Uterus (tissue), 4 donors: ENCODE results near the gene GLP2R. TPM values are rescaled to one million over a fixed set of nuclear protein-coding genes. Genes with fewer than 3 reads are reported as not detected.

Experiments used
- DNase-seq, 2 donors: peaks; one replicate each; pipeline ENCODE4 v3.0.0-alpha.2; 2019 to 2020
- H3K27ac ChIP-seq, 2 donors: fragments of 200-600 bp; sonication (generic); 1 replicate in 1 of 2; 2 replicates in 1 of 2; pipeline ENCODE4 v1.5.1; 2016 to 2018
- H3K27me3 ChIP-seq, 2 donors: fragments of 200-600 bp; sonication (generic); one replicate each; pipeline ENCODE4 v1.5.1; 2018 to 2019; ENCODE audit warnings: control low read depth in 1 of 2
- H3K36me3 ChIP-seq, 2 donors: fragments of 200-600 bp; sonication (generic); one replicate each; pipeline ENCODE4 v1.5.1; 2019; ENCODE audit warnings: control low read depth in 1 of 2
- H3K4me1 ChIP-seq, 2 donors: fragments of 200-600 bp; sonication (generic); one replicate each; pipeline ENCODE4 v1.5.1; 2018 to 2019; ENCODE audit warnings: control low read depth in 1 of 2
- H3K4me3 ChIP-seq, 2 donors: fragments of 200-600 bp; sonication (generic); 1 replicate in 1 of 2; 2 replicates in 1 of 2; pipeline ENCODE4 v1.5.1; 2018 to 2019; ENCODE audit warnings: mild to moderate bottlenecking in 1 of 2
- H3K9me3 ChIP-seq, 2 donors: fragments of 200-600 bp; sonication (generic); one replicate each; pipeline ENCODE4 v1.5.1; 2019; ENCODE audit warnings: control low read depth in 1 of 2
- POLR2A ChIP-seq, 2 donors: fragments of 450-650 bp; IDR thresholded peaks; one replicate each; pipeline ENCODE4 v1.6.1; 2016; ENCODE audit warnings: antibody characterized with exemption in 2 of 2, mild to moderate bottlenecking in 1 of 2, moderate library complexity in 1 of 2
- intact Hi-C: fragments of 100-400 bp; cut with DNase I; formaldehyde crosslinking; loops from one replicate; pipeline ENCODE4 v1.15.1; 2023; ENCODE audit warnings: low total_unique reads
- total RNA-seq, 4 donors: library from RNA; depleted of rRNA in 3 of 4; stranded (reverse); fragments of >200 nt in 3 of 4; gene quantifications; one replicate each; pipeline versions ENCODE4 v1.1.0 to v1.2.4, GENCODE V29; 2014 to 2023
- TF ChIP-seq, protein P1 (sequence below), 4 experiments: fragments of 200-600 bp in 2 of 4; fragments of 450-650 bp in 2 of 4; sonication (generic) in 2 of 4; IDR thresholded peaks; one replicate each; pipeline ENCODE4 v1.5.1; 2016 to 2019; ENCODE audit warnings: antibody characterized with exemption in 4 of 4, mild to moderate bottlenecking in 2 of 4, moderate library complexity in 1 of 4
- donor health status: DM: yes; HTN: yes; CAD: no.

The GLP2R gene
- total RNA-seq, 4 donors from 2014 or later: under 0.01 to 12.7 (median 0.43) TPM

DNA sequence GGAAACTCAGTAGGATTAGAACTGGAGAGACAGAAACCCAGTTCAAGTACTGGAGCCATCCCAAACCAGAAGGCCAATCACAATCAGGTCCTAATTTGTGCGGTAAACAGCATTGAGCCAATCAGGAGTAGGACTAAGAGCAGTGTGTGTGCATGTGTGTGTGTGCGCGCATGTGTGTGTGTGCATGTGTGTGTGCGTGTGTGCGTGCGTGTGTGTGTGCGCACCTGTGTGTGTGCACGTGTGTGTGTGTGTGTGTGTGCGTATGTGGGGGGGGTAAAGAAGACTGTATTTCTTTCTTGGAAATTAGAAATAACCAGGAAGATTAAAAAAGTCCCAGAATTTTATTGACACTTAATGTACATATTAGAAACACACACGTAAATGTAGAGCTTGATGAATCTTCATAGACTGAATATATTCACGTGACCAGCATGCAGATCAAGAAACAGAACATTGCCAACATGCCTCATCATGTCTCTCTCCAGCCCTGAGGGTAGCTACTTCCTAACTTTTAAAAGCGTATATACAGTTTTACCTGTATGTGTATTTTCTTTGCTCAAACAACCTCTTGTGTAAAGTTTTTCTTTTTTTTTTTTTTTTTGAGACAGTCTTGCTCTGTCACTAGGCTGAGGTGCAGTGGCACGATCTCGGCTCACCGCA is 33.4 kb upstream of the GLP2R start:
- Histone ChIP-seq H3K9me3 (no peaks in the 10 kb centered on the region), H3K27ac (no peak overlapping the region), H3K4me1 (no peaks in the 10 kb centered on the region), H3K27me3 (no peaks in the 10 kb centered on the region), H3K4me3 (no peak overlapping the region), H3K36me3 (no peaks in the 10 kb centered on the region)
- TF ChIP-seq POLR2A (IDR thresholded peaks at IDR 0.05): no peak
- TF ChIP-seq, protein P1, sequence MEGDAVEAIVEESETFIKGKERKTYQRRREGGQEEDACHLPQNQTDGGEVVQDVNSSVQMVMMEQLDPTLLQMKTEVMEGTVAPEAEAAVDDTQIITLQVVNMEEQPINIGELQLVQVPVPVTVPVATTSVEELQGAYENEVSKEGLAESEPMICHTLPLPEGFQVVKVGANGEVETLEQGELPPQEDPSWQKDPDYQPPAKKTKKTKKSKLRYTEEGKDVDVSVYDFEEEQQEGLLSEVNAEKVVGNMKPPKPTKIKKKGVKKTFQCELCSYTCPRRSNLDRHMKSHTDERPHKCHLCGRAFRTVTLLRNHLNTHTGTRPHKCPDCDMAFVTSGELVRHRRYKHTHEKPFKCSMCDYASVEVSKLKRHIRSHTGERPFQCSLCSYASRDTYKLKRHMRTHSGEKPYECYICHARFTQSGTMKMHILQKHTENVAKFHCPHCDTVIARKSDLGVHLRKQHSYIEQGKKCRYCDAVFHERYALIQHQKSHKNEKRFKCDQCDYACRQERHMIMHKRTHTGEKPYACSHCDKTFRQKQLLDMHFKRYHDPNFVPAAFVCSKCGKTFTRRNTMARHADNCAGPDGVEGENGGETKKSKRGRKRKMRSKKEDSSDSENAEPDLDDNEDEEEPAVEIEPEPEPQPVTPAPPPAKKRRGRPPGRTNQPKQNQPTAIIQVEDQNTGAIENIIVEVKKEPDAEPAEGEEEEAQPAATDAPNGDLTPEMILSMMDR (IDR thresholded peaks at IDR 0.05): no peak
- DNase-seq: no peak
- intact Hi-C loops: no loop called here

DNA sequence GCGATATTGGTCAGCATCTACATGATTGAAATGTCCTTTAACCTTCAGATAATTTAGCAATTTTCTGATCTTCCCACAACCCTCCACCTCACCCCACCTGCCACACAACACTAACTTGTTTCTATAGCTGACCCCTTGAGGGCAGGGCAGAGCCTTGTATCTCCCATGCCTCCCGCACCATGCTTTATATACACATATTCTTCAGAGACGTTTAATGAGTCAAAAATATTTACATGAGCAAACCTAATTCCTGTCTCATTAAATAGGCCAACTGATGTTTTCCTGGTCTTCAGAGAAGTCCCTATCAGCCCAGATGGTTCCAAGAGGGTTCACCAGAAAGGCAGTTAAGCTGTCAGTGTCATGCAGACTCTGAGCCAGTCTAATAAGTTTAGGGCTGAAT is 27.7 kb upstream of the GLP2R start:
- TF ChIP-seq POLR2A (IDR thresholded peaks at IDR 0.05): no peak
- TF ChIP-seq, protein P1 (IDR thresholded peaks at IDR 0.05): no peak
- Histone ChIP-seq H3K27ac (no peak overlapping the region), H3K9me3 (no peaks in the 10 kb centered on the region), H3K4me3 (no peak overlapping the region), H3K36me3 (no peaks in the 10 kb centered on the region), H3K4me1 (no peaks in the 10 kb centered on the region), H3K27me3 (no peaks in the 10 kb centered on the region)
- intact Hi-C loops: no loop called here
- DNase-seq: no peak

DNA sequence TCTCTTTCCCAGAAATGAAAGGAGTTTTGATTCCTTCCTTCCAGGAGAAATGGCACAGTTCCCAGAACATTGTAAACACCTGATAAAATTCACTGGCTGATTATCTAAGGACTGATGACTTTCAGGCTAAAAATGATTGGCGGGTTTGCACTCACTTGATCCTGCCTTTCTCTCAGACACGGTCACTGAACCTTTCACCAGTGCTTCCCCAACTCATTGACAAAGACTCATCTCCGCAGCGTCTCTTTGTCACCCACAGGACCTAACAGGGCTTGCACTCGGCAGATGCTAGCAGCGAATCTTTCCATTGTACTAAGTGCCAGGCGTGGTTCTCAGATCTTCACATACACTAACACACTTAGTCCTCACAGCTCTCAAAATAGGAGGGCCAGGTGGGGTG is 27.0 kb upstream of the GLP2R start:
- TF ChIP-seq, protein P1 (IDR thresholded peaks at IDR 0.05): no peak
- no peak for TF ChIP-seq POLR2A (IDR thresholded peaks at IDR 0.05)
- Histone ChIP-seq H3K9me3 (no peaks in the 10 kb centered on the region), H3K4me1 (no peaks in the 10 kb centered on the region), H3K27me3 (no peaks in the 10 kb centered on the region), H3K36me3 (no peaks in the 10 kb centered on the region), H3K4me3 (no peak overlapping the region), H3K27ac (no peak overlapping the region)
- no peak for DNase-seq
- intact Hi-C loops: no loop called here

DNA sequence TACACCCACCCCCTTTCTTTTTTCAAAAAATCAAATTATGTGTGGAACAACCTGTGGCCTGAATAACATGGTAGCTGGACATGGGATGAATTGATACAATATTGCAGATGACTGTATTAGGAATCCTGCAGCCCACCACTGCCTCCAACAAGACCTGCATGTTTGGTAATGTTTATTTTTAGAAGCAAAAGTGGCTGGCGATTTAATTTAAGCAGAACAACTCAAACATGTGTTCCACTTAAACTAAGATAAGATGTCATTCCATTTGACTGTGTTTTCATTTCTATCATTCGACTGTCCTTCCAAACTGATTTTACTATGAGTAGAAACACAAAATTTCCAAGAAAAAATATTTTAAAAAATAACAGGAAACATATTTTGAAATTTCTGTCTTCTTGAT is 24.2 kb upstream of the GLP2R start:
- intact Hi-C loops: no loop called here
- Histone ChIP-seq H3K9me3 (no peaks in the 10 kb centered on the region), H3K36me3 (no peaks in the 10 kb centered on the region), H3K27me3 (no peaks in the 10 kb centered on the region), H3K4me1 (no peaks in the 10 kb centered on the region), H3K27ac (no peak overlapping the region), H3K4me3 (no peak overlapping the region)
- TF ChIP-seq POLR2A (IDR thresholded peaks at IDR 0.05): no peak
- TF ChIP-seq, protein P1 (IDR thresholded peaks at IDR 0.05): no peak
- no peak for DNase-seq

DNA sequence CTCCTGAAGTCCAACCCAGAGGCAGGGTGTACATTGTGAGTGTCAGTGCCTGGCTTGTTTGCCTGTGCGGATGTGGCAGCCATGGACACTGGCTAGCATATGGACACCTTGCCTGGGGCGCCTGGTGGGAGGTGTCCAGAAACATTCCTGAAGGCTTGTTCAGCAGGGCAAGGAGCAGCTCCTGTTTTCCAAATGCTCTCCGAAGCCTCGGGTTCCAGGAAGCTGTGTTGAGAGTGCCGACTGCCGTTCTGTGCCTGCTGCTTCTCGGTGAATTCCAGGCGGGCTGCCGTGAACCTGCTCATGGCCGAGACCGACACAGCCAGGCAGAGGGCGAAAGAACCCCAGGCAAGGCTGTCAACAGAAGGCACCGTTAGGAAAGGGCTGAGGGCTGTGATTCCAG is 23.4 kb upstream of the GLP2R start:
- no peaks in the 10 kb centered on the region for H3K27me3 ChIP-seq
- no peak overlapping the region for H3K4me3 ChIP-seq

More for the DNA sequence above, 23.4 kb upstream of the GLP2R start:
- Histone ChIP-seq H3K9me3 (no peaks in the 10 kb centered on the region), H3K27ac (no peak overlapping the region), H3K36me3 (no peaks in the 10 kb centered on the region), H3K4me1 (no peaks in the 10 kb centered on the region)
- no peak for DNase-seq
- TF ChIP-seq POLR2A (IDR thresholded peaks at IDR 0.05): no peak
- TF ChIP-seq, protein P1 (IDR thresholded peaks at IDR 0.05): no peak
- intact Hi-C loops: no loop called here
